WTC11 (cell line): ENCODE results near the gene PTPN2. TPM values are rescaled to one million over a fixed set of nuclear protein-coding genes. Genes with fewer than 3 reads are reported as not detected.
A peak's percentile ranks its signal among the peaks of the same experiment; 100 is the strongest.

Experiments
- ATF1 ChIP-seq: sonication (generic); formaldehyde crosslinking; IDR thresholded peaks from 2 replicates; pipeline ENCODE4 v1.8.1; 2023; ENCODE audit warnings: mild to moderate bottlenecking, moderate library complexity, missing genetic modification reagents
- ETV6 ChIP-seq: sonication (generic); formaldehyde crosslinking; IDR thresholded peaks from 2 replicates; pipeline ENCODE4 v1.8.1; 2022; ENCODE audit warnings: mild to moderate bottlenecking, missing genetic modification reagents
- FOXJ3 ChIP-seq: sonication (generic); formaldehyde crosslinking; IDR thresholded peaks from 2 replicates; pipeline ENCODE4 v1.9.0; 2021; ENCODE audit warnings: missing genetic modification reagents, mild to moderate bottlenecking, borderline replicate concordance
- FOXK1 ChIP-seq: sonication (generic); formaldehyde crosslinking; IDR thresholded peaks from 2 replicates; pipeline ENCODE4 v1.8.0; 2022; ENCODE audit warnings: mild to moderate bottlenecking, moderate library complexity, missing genetic modification reagents
- IRF2 ChIP-seq: sonication (generic); formaldehyde crosslinking; IDR thresholded peaks from 2 replicates; pipeline ENCODE4 v1.8.0; 2022; ENCODE audit warnings: low read depth, missing genetic modification reagents, borderline replicate concordance
- MXD4 ChIP-seq: fragments of 250-450 bp; sonication (Bioruptor Pico); IDR thresholded peaks from 2 replicates; pipeline ENCODE4 v1.8.0; 2021; ENCODE audit warnings: mild to moderate bottlenecking, moderate library complexity, borderline replicate concordance
- NFATC4 ChIP-seq: fragments of 250-450 bp; sonication (Bioruptor Pico); IDR thresholded peaks from 2 replicates; pipeline ENCODE4 v1.9.0; 2021; ENCODE audit warnings: mild to moderate bottlenecking
- RORB ChIP-seq: fragments of 250-450 bp; sonication (Bioruptor Pico); IDR thresholded peaks from 2 replicates; pipeline ENCODE4 v1.9.0; 2021; ENCODE audit warnings: mild to moderate bottlenecking
- SMAD3 ChIP-seq: sonication (generic); formaldehyde crosslinking; IDR thresholded peaks from 2 replicates; pipeline ENCODE4 v1.8.0; 2022; ENCODE audit warnings: missing genetic modification reagents, mild to moderate bottlenecking, borderline replicate concordance
- SOX15 ChIP-seq: fragments of 250-450 bp; sonication (Bioruptor Pico); IDR thresholded peaks from 2 replicates; pipeline ENCODE4 v1.9.0; 2021; ENCODE audit warnings: mild to moderate bottlenecking
- ZNF317 ChIP-seq: sonication (generic); formaldehyde crosslinking; IDR thresholded peaks from 2 replicates; pipeline ENCODE4 v1.8.1; 2023; ENCODE audit warnings: low read depth, mild to moderate bottlenecking, moderate library complexity, missing genetic modification reagents, borderline replicate concordance
- ZNF396 ChIP-seq: fragments of 250-450 bp; sonication (Bioruptor Pico); IDR thresholded peaks from 2 replicates; pipeline ENCODE4 v1.8.0; 2021; ENCODE audit warnings: mild to moderate bottlenecking, moderate library complexity, borderline replicate concordance
- ZNF671 ChIP-seq: fragments of 250-450 bp; sonication (Bioruptor Pico); IDR thresholded peaks from 2 replicates; pipeline ENCODE4 v1.8.0; 2021; ENCODE audit warnings: mild to moderate bottlenecking
- total RNA-seq: library from RNA; stranded (reverse); gene quantifications from 3 replicates; pipeline ENCODE4 v1.2.3, GENCODE V29; 2021
- TF ChIP-seq, protein P1 (sequence below): sonication (generic); formaldehyde crosslinking; IDR thresholded peaks from 2 replicates; pipeline ENCODE4 v1.8.0; 2023; ENCODE audit warnings: missing genetic modification reagents, mild to moderate bottlenecking, borderline replicate concordance
- TF ChIP-seq, protein P2 (sequence below): sonication (generic); formaldehyde crosslinking; IDR thresholded peaks from 2 replicates; pipeline ENCODE4 v1.8.0; 2023; ENCODE audit warnings: mild to moderate bottlenecking, missing genetic modification reagents
- TF ChIP-seq, protein P3 (sequence below): sonication (generic); formaldehyde crosslinking; IDR thresholded peaks from 2 replicates; pipeline ENCODE4 v1.8.0; 2022; ENCODE audit warnings: mild to moderate bottlenecking, missing genetic modification reagents
- TF ChIP-seq, protein P4 (sequence below): sonication (generic); formaldehyde crosslinking; IDR thresholded peaks from 2 replicates; pipeline ENCODE4 v1.8.1; 2022; ENCODE audit warnings: mild to moderate bottlenecking, missing genetic modification reagents, moderate library complexity, borderline replicate concordance
- TF ChIP-seq, protein P5 (sequence below): sonication (generic); formaldehyde crosslinking; IDR thresholded peaks from 2 replicates; pipeline ENCODE4 v1.8.0; 2023; ENCODE audit warnings: missing genetic modification reagents
- TF ChIP-seq, protein P6 (sequence below): sonication (generic); formaldehyde crosslinking; IDR thresholded peaks from 2 replicates; pipeline ENCODE4 v1.8.1; 2023; ENCODE audit warnings: mild to moderate bottlenecking, missing genetic modification reagents, moderate library complexity
- TF ChIP-seq, protein P7 (sequence below): sonication (generic); formaldehyde crosslinking; IDR thresholded peaks from 2 replicates; pipeline ENCODE4 v1.8.0; 2022; ENCODE audit warnings: mild to moderate bottlenecking, missing genetic modification reagents
- TF ChIP-seq, protein P8 (sequence below): fragments of 250-450 bp; sonication (Bioruptor Pico); IDR thresholded peaks from 2 replicates; pipeline ENCODE4 v1.9.0; 2021; ENCODE audit warnings: mild to moderate bottlenecking, borderline replicate concordance

PTPN2 gene
- total RNA-seq, 1 experiment from 2014 or later = 37.7 TPM

DNA sequence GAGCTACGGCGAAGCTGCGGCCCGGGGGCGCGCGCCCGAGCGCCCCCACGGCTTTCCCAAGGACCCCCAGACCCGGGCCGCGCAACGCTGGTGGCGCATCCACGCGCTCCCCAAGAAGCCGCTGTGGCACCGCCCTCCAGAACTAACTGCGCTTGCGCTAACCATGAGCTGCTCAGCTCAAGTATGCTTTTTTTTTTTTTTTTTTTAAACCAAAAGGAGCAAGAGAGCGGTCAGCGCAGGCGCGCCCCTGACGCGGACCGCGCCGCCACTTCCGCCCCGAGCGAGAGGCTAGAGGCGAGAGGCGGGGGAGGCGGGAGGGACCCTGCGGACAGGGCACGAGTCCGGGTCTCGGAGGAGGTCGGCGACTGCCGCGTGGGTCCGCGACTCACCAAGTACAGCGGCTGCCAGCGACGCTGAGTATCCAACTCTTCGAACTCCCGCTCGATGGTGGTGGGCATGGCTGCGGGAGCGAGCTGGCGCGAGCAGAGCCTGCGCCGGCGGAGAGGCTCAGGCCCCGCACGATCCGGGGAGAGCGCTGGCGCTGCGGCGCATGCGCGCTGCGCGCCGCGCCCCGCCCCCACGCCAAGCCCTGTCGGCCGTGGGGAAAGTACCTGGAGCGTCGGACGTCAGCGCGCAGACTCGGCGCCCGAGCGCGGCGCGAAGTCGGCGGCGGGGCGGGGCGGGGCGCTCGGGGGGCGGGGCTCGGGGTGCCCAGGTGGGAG lies at the start of gene PTPN2 (continued):
- TF ChIP-seq, protein P1, sequence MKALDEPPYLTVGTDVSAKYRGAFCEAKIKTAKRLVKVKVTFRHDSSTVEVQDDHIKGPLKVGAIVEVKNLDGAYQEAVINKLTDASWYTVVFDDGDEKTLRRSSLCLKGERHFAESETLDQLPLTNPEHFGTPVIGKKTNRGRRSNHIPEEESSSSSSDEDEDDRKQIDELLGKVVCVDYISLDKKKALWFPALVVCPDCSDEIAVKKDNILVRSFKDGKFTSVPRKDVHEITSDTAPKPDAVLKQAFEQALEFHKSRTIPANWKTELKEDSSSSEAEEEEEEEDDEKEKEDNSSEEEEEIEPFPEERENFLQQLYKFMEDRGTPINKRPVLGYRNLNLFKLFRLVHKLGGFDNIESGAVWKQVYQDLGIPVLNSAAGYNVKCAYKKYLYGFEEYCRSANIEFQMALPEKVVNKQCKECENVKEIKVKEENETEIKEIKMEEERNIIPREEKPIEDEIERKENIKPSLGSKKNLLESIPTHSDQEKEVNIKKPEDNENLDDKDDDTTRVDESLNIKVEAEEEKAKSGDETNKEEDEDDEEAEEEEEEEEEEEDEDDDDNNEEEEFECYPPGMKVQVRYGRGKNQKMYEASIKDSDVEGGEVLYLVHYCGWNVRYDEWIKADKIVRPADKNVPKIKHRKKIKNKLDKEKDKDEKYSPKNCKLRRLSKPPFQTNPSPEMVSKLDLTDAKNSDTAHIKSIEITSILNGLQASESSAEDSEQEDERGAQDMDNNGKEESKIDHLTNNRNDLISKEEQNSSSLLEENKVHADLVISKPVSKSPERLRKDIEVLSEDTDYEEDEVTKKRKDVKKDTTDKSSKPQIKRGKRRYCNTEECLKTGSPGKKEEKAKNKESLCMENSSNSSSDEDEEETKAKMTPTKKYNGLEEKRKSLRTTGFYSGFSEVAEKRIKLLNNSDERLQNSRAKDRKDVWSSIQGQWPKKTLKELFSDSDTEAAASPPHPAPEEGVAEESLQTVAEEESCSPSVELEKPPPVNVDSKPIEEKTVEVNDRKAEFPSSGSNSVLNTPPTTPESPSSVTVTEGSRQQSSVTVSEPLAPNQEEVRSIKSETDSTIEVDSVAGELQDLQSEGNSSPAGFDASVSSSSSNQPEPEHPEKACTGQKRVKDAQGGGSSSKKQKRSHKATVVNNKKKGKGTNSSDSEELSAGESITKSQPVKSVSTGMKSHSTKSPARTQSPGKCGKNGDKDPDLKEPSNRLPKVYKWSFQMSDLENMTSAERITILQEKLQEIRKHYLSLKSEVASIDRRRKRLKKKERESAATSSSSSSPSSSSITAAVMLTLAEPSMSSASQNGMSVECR (CRISPR knock-in tag) = peak; percentile 74; the same call in 1 of the 2 replicates
- TF ChIP-seq ATF1 (0 out of 2 replicates have a peak, but pooled peaks have one; percentile 62), SMAD3 (peak; percentile 86; the same call in 1 of the 2 replicates), ZNF671 (CRISPR knock-in tag) (no peak), ZNF396 (CRISPR knock-in tag) (no peak), ETV6 (CRISPR knock-in tag) (peak; percentile 56; the same call in 1 of the 2 replicates), IRF2 (no peak), NFATC4 (CRISPR knock-in tag) (no peak), MXD4 (CRISPR knock-in tag) (no peak), FOXK1 (CRISPR knock-in tag) (peak; percentile 58), ZNF317 (CRISPR knock-in tag) (no peak), RORB (CRISPR knock-in tag) (no peak), FOXJ3 (no peak), SOX15 (no peak)
- TF ChIP-seq, protein P2, sequence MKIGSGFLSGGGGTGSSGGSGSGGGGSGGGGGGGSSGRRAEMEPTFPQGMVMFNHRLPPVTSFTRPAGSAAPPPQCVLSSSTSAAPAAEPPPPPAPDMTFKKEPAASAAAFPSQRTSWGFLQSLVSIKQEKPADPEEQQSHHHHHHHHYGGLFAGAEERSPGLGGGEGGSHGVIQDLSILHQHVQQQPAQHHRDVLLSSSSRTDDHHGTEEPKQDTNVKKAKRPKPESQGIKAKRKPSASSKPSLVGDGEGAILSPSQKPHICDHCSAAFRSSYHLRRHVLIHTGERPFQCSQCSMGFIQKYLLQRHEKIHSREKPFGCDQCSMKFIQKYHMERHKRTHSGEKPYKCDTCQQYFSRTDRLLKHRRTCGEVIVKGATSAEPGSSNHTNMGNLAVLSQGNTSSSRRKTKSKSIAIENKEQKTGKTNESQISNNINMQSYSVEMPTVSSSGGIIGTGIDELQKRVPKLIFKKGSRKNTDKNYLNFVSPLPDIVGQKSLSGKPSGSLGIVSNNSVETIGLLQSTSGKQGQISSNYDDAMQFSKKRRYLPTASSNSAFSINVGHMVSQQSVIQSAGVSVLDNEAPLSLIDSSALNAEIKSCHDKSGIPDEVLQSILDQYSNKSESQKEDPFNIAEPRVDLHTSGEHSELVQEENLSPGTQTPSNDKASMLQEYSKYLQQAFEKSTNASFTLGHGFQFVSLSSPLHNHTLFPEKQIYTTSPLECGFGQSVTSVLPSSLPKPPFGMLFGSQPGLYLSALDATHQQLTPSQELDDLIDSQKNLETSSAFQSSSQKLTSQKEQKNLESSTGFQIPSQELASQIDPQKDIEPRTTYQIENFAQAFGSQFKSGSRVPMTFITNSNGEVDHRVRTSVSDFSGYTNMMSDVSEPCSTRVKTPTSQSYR (CRISPR knock-in tag) = no peak
- TF ChIP-seq, protein P3, sequence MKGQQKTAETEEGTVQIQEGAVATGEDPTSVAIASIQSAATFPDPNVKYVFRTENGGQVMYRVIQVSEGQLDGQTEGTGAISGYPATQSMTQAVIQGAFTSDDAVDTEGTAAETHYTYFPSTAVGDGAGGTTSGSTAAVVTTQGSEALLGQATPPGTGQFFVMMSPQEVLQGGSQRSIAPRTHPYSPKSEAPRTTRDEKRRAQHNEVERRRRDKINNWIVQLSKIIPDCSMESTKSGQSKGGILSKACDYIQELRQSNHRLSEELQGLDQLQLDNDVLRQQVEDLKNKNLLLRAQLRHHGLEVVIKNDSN (CRISPR knock-in tag) = peak; percentile 49; the same call in 1 of the 2 replicates
- TF ChIP-seq, protein P4, sequence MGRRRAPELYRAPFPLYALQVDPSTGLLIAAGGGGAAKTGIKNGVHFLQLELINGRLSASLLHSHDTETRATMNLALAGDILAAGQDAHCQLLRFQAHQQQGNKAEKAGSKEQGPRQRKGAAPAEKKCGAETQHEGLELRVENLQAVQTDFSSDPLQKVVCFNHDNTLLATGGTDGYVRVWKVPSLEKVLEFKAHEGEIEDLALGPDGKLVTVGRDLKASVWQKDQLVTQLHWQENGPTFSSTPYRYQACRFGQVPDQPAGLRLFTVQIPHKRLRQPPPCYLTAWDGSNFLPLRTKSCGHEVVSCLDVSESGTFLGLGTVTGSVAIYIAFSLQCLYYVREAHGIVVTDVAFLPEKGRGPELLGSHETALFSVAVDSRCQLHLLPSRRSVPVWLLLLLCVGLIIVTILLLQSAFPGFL (CRISPR knock-in tag) = no peak
- TF ChIP-seq, protein P5, sequence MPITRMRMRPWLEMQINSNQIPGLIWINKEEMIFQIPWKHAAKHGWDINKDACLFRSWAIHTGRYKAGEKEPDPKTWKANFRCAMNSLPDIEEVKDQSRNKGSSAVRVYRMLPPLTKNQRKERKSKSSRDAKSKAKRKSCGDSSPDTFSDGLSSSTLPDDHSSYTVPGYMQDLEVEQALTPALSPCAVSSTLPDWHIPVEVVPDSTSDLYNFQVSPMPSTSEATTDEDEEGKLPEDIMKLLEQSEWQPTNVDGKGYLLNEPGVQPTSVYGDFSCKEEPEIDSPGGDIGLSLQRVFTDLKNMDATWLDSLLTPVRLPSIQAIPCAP (CRISPR knock-in tag) = no peak
- TF ChIP-seq, protein P6, sequence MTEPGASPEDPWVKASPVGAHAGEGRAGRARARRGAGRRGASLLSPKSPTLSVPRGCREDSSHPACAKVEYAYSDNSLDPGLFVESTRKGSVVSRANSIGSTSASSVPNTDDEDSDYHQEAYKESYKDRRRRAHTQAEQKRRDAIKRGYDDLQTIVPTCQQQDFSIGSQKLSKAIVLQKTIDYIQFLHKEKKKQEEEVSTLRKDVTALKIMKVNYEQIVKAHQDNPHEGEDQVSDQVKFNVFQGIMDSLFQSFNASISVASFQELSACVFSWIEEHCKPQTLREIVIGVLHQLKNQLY (CRISPR knock-in tag) = 0 out of 2 replicates have a peak, but pooled peaks have one; percentile 77
- TF ChIP-seq, protein P7, sequence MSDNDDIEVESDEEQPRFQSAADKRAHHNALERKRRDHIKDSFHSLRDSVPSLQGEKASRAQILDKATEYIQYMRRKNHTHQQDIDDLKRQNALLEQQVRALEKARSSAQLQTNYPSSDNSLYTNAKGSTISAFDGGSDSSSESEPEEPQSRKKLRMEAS (CRISPR knock-in tag) = peak; percentile 82
- TF ChIP-seq, protein P8, sequence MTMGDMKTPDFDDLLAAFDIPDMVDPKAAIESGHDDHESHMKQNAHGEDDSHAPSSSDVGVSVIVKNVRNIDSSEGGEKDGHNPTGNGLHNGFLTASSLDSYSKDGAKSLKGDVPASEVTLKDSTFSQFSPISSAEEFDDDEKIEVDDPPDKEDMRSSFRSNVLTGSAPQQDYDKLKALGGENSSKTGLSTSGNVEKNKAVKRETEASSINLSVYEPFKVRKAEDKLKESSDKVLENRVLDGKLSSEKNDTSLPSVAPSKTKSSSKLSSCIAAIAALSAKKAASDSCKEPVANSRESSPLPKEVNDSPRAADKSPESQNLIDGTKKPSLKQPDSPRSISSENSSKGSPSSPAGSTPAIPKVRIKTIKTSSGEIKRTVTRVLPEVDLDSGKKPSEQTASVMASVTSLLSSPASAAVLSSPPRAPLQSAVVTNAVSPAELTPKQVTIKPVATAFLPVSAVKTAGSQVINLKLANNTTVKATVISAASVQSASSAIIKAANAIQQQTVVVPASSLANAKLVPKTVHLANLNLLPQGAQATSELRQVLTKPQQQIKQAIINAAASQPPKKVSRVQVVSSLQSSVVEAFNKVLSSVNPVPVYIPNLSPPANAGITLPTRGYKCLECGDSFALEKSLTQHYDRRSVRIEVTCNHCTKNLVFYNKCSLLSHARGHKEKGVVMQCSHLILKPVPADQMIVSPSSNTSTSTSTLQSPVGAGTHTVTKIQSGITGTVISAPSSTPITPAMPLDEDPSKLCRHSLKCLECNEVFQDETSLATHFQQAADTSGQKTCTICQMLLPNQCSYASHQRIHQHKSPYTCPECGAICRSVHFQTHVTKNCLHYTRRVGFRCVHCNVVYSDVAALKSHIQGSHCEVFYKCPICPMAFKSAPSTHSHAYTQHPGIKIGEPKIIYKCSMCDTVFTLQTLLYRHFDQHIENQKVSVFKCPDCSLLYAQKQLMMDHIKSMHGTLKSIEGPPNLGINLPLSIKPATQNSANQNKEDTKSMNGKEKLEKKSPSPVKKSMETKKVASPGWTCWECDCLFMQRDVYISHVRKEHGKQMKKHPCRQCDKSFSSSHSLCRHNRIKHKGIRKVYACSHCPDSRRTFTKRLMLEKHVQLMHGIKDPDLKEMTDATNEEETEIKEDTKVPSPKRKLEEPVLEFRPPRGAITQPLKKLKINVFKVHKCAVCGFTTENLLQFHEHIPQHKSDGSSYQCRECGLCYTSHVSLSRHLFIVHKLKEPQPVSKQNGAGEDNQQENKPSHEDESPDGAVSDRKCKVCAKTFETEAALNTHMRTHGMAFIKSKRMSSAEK = no peak
